HepG2 (cell line): ENCODE results near the gene C20orf144. TPM values are rescaled to one million over a fixed set of nuclear protein-coding genes. Genes with fewer than 3 reads are reported as not detected.

Experiments used
- ATF1 ChIP-seq: IDR thresholded peaks from 2 replicates; pipeline ENCODE4 v1.6.1; 2016; ENCODE audit warnings: mild to moderate bottlenecking, control low read depth
- CBX5 ChIP-seq: sonication (generic); formaldehyde crosslinking; IDR thresholded peaks from 2 replicates; pipeline ENCODE4 v1.4.0; 2020; ENCODE audit warnings: missing genetic modification reagents, borderline replicate concordance
- KLF12 ChIP-seq: sonication (generic); formaldehyde crosslinking; IDR thresholded peaks from 2 replicates; pipeline ENCODE4 v1.4.0; 2020; ENCODE audit warnings: missing genetic modification reagents, borderline replicate concordance
- MEIS2 ChIP-seq: sonication (generic); formaldehyde crosslinking; IDR thresholded peaks from 2 replicates; pipeline ENCODE4 v1.9.0; 2021; ENCODE audit warnings: mild to moderate bottlenecking, missing genetic modification reagents
- NFKBIZ ChIP-seq: IDR thresholded peaks from 2 replicates; pipeline ENCODE4 v1.6.1; 2018; ENCODE audit warnings: missing genetic modification reagents, missing compliant biosample characterization
- NR2F1 ChIP-seq, 2 experiments: fragments of 450-650 bp in 1 of 2; formaldehyde crosslinking in 1 of 2; IDR thresholded peaks; 2 replicates each; pipeline versions ENCODE4 v1.5.0 to v1.6.1; 2016 to 2020; ENCODE audit warnings: mild to moderate bottlenecking in 1 of 2, missing compliant biosample characterization in 1 of 2, missing genetic modification reagents in 1 of 2, moderate library complexity in 1 of 2
- U2AF2 ChIP-seq: fragments of 200-400 bp; formaldehyde crosslinking; IDR thresholded peaks from 2 replicates; pipeline ENCODE4 v1.6.1; 2017; ENCODE audit warnings: low read depth, mild to moderate bottlenecking, low read length
- ZFP82 ChIP-seq: sonication (generic); formaldehyde crosslinking; IDR thresholded peaks from 2 replicates; pipeline ENCODE4 v1.5.1; 2020; ENCODE audit warnings: mild to moderate bottlenecking, missing genetic modification reagents, borderline replicate concordance
- ZNF260 ChIP-seq: sonication (generic); formaldehyde crosslinking; IDR thresholded peaks from 2 replicates; pipeline ENCODE4 v1.4.0; 2020; ENCODE audit warnings: missing genetic modification reagents, low read depth, mild to moderate bottlenecking, borderline replicate concordance
- ZNF790 ChIP-seq: sonication (generic); formaldehyde crosslinking; IDR thresholded peaks from 2 replicates; pipeline ENCODE4 v1.8.0; 2022; ENCODE audit warnings: missing genetic modification reagents, mild to moderate bottlenecking, borderline replicate concordance
- ZNF879 ChIP-seq: sonication (generic); formaldehyde crosslinking; IDR thresholded peaks from 2 replicates; pipeline ENCODE4 v1.8.1; 2023; ENCODE audit warnings: missing genetic modification reagents
- polyA plus RNA-seq, 8 experiments: library from polyadenylated mRNA; depleted of rRNA in 3 of 8; stranded (reverse) in 7 of 8; unstranded in 1 of 8; fragments of >200 nt; fragmentation: Illumina TruSeq in 4 of 8; extraction: Trizol in 4 of 8; gene quantifications; 2 replicates each; pipeline versions ENCODE4 v1.2.1 to v1.2.3, GENCODE V29; 2011 to 2016; ENCODE audit warnings: low read depth in 4 of 8, missing spikeins in 1 of 8, mixed read lengths in 1 of 8; ENCODE audit not compliant: insufficient read depth in 1 of 8
- total RNA-seq, 5 experiments: library from RNA; depleted of rRNA; stranded (reverse); fragments of >200 nt; fragmentation: Illumina TruSeq; extraction: Trizol; gene quantifications; 2 replicates each; pipeline ENCODE4 v1.2.3, GENCODE V29; 2016; ENCODE audit warnings: low read depth in 1 of 5
- TF ChIP-seq, protein P1 (sequence below): sonication (generic); formaldehyde crosslinking; IDR thresholded peaks from 2 replicates; pipeline ENCODE4 v1.4.0; 2020; ENCODE audit warnings: missing genetic modification reagents
- TF ChIP-seq, protein P2 (sequence below): IDR thresholded peaks from 2 replicates; pipeline ENCODE4 v1.6.1; 2016; ENCODE audit warnings: low read depth
- TF ChIP-seq, protein P3 (sequence below): sonication (generic); formaldehyde crosslinking; IDR thresholded peaks from 2 replicates; pipeline ENCODE4 v1.8.0; 2022; ENCODE audit warnings: mild to moderate bottlenecking, missing genetic modification reagents; ENCODE audit not compliant: insufficient replicate concordance
- TF ChIP-seq, protein P4 (sequence below): sonication (generic); formaldehyde crosslinking; IDR thresholded peaks from 2 replicates; pipeline ENCODE4 v1.8.0; 2022; ENCODE audit warnings: missing genetic modification reagents, mild to moderate bottlenecking, borderline replicate concordance

Gene C20orf144
- total and polyA plus RNA-seq, 2 of the 13 experiments (the other 11 are each of a cell fraction or from before 2014, with no cell fraction given): 0.09 to 0.16 TPM

DNA sequence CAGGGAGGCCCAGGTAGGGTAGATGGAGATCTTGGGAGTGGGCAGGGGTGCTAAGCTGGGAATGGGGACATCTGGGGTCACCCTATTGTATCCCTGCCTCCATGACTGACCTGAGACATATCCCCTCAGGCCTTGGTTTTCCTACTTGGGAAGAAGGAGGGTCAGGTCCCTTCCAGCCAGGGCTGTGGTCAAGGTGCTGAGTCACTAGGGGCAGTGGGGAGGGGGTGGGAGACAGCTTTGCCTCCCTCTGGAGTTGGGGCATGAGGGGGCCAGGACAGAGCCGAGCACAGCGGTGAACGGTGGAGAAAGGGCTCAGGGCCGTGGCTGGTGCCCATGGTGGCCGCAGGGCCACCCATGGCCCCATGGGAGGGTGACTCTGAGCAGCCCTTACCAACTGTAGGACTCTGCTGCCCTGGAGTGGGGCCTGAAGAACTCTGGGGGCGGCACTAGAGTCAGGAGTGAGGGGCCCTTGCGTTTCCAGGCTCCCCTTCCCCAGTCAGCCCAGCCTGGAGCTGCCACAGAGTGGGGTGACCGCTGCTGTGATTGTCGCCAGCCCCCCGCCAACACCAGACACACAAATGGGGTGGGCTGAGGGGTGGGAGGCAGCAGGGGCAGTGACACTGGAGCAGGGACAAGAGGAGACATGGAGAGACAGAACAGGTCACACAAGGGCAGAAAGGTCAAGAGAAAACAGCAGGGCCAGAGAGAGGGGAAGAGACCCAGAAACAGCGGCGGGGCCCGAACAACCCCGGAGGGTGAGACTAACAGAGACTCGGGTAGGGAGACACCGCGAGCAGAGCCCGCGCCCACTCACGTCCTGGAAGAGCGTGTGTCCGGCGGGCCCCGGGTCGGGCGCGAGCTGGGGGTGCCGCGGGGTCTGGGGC is 11.5 kb downstream of the C20orf144 start (continued):
- TF ChIP-seq, protein P1, sequence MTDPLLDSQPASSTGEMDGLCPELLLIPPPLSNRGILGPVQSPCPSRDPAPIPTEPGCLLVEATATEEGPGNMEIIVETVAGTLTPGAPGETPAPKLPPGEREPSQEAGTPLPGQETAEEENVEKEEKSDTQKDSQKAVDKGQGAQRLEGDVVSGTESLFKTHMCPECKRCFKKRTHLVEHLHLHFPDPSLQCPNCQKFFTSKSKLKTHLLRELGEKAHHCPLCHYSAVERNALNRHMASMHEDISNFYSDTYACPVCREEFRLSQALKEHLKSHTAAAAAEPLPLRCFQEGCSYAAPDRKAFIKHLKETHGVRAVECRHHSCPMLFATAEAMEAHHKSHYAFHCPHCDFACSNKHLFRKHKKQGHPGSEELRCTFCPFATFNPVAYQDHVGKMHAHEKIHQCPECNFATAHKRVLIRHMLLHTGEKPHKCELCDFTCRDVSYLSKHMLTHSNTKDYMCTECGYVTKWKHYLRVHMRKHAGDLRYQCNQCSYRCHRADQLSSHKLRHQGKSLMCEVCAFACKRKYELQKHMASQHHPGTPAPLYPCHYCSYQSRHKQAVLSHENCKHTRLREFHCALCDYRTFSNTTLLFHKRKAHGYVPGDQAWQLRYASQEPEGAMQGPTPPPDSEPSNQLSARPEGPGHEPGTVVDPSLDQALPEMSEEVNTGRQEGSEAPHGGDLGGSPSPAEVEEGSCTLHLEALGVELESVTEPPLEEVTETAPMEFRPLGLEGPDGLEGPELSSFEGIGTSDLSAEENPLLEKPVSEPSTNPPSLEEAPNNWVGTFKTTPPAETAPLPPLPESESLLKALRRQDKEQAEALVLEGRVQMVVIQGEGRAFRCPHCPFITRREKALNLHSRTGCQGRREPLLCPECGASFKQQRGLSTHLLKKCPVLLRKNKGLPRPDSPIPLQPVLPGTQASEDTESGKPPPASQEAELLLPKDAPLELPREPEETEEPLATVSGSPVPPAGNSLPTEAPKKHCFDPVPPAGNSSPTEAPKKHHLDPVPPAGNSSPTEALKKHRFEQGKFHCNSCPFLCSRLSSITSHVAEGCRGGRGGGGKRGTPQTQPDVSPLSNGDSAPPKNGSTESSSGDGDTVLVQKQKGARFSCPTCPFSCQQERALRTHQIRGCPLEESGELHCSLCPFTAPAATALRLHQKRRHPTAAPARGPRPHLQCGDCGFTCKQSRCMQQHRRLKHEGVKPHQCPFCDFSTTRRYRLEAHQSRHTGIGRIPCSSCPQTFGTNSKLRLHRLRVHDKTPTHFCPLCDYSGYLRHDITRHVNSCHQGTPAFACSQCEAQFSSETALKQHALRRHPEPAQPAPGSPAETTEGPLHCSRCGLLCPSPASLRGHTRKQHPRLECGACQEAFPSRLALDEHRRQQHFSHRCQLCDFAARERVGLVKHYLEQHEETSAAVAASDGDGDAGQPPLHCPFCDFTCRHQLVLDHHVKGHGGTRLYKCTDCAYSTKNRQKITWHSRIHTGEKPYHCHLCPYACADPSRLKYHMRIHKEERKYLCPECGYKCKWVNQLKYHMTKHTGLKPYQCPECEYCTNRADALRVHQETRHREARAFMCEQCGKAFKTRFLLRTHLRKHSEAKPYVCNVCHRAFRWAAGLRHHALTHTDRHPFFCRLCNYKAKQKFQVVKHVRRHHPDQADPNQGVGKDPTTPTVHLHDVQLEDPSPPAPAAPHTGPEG (CRISPR knock-in tag): 0 out of 2 replicates have a peak, but pooled peaks have one; percentile 17
- TF ChIP-seq ZNF879 (CRISPR knock-in tag) (0 out of 2 replicates have a peak, but pooled peaks have one; percentile 32), KLF12 (CRISPR knock-in tag) (no peak), ATF1 (CRISPR knock-in tag) (no peak), ZNF260 (CRISPR knock-in tag) (no peak), U2AF2 (no peak), CBX5 (CRISPR knock-in tag) (no peak), MEIS2 (no peak), NFKBIZ (peak; percentile 55; the same call in 1 of the 2 replicates), ZFP82 (CRISPR knock-in tag) (no peak), NR2F1 (CRISPR knock-in tag; IDR thresholded peaks at IDR 0.05) (peak; percentile 15 to 36; a peak in 1 of 4 replicates), ZNF790 (CRISPR knock-in tag) (no peak)
- TF ChIP-seq, protein P2, sequence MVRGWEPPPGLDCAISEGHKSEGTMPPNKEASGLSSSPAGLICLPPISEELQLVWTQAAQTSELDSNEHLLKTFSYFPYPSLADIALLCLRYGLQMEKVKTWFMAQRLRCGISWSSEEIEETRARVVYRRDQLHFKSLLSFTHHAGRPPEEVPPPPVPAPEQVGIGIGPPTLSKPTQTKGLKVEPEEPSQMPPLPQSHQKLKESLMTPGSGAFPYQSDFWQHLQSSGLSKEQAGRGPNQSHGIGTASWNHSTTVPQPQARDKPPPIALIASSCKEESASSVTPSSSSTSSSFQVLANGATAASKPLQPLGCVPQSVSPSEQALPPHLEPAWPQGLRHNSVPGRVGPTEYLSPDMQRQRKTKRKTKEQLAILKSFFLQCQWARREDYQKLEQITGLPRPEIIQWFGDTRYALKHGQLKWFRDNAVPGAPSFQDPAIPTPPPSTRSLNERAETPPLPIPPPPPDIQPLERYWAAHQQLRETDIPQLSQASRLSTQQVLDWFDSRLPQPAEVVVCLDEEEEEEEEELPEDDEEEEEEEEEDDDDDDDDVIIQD (CRISPR knock-in tag): no peak
- TF ChIP-seq, protein P3, sequence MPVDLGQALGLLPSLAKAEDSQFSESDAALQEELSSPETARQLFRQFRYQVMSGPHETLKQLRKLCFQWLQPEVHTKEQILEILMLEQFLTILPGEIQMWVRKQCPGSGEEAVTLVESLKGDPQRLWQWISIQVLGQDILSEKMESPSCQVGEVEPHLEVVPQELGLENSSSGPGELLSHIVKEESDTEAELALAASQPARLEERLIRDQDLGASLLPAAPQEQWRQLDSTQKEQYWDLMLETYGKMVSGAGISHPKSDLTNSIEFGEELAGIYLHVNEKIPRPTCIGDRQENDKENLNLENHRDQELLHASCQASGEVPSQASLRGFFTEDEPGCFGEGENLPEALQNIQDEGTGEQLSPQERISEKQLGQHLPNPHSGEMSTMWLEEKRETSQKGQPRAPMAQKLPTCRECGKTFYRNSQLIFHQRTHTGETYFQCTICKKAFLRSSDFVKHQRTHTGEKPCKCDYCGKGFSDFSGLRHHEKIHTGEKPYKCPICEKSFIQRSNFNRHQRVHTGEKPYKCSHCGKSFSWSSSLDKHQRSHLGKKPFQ (CRISPR knock-in tag): no peak
- TF ChIP-seq, protein P4, sequence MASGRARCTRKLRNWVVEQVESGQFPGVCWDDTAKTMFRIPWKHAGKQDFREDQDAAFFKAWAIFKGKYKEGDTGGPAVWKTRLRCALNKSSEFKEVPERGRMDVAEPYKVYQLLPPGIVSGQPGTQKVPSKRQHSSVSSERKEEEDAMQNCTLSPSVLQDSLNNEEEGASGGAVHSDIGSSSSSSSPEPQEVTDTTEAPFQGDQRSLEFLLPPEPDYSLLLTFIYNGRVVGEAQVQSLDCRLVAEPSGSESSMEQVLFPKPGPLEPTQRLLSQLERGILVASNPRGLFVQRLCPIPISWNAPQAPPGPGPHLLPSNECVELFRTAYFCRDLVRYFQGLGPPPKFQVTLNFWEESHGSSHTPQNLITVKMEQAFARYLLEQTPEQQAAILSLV (CRISPR knock-in tag): peak; percentile 18; the same call in 1 of the 2 replicates
